Astrocyte of the cerebellum (primary cell): Measurements from ENCODE around the gene EDC4.

Experiments used
- DNase-seq: peaks from one replicate; pipeline ENCODE4 v3.0.0-alpha.2; 2011; ENCODE audit warnings: low read depth
- H3K4me3 ChIP-seq: 2 replicates; pipeline ENCODE4 v1.5.1; 2011; ENCODE audit warnings: mild to moderate bottlenecking, low read depth, low read length, moderate library complexity
- CTCF ChIP-seq: IDR thresholded peaks from 2 replicates; pipeline ENCODE4 v1.5.1; 2012; ENCODE audit warnings: low read length, low read depth, moderate library complexity, mild to moderate bottlenecking; ENCODE audit errors: missing control alignments
- in situ Hi-C: cut with HindIII; loops from 2 replicates; pipeline ENCODE4 v1.10.0; 2017; ENCODE audit warnings: low sequenced_read_pairs

Gene EDC4

GRCh38 chr16:67868290-67868689 lies 4.6 kb upstream of the EDC4 start:
- in situ Hi-C loops, result no loop called here
- no peak overlapping the region for H3K4me3 ChIP-seq
- no peak for DNase-seq
- no peak for TF ChIP-seq CTCF

- in situ Hi-C loops, result no loop called here
- no peak for TF ChIP-seq CTCF
- DNase-seq, result no peak
- H3K4me3 ChIP-seq, result no peak overlapping the region
Measured at GRCh38 chr16:67869653-67870052, 3.2 kb upstream of the EDC4 start.

- no peak overlapping the region for H3K4me3 ChIP-seq
- in situ Hi-C loops, result no loop called here
- no peak for TF ChIP-seq CTCF
- DNase-seq, result no peak
Measured at GRCh38 chr16:67871256-67871655, 1.6 kb upstream of the EDC4 start.

- no peak for TF ChIP-seq CTCF
- in situ Hi-C loops, result no loop called here
- no peak for DNase-seq
- peak overlapping the region; percentile 94 for H3K4me3 ChIP-seq
Measured at GRCh38 chr16:67872131-67872630, 671 bp upstream of the EDC4 start.

- in situ Hi-C loops, result no loop called here
- no peak for TF ChIP-seq CTCF
- H3K4me3 ChIP-seq, result peak overlapping the region; percentile 94
- no peak for DNase-seq
Measured at GRCh38 chr16:67873435-67874370, 851 bp downstream of the EDC4 start.

GRCh38 chr16:67874372-67874771 lies 1.5 kb downstream of the EDC4 start:
- peak overlapping the region; percentile 94 for H3K4me3 ChIP-seq
- no peak for TF ChIP-seq CTCF
- no peak for DNase-seq
- in situ Hi-C loops, result no loop called here
